PC-3 (cell line): ENCODE data around the gene SLC10A7.

ENCODE experiments used
- EZH2 ChIP-seq: fragments of 300-600 bp; sonication (generic); IDR thresholded peaks from one replicate; pipeline ENCODE4 v1.6.1; 2017; ENCODE audit warnings: antibody characterized with exemption, mild to moderate bottlenecking, low read length; ENCODE audit not compliant: unreplicated experiment
- EZH2phosphoT487 ChIP-seq: fragments of 300-600 bp; sonication (generic); IDR thresholded peaks from 2 replicates; pipeline ENCODE4 v1.6.1; 2018; ENCODE audit warnings: mild to moderate bottlenecking, antibody characterized with exemption, low read length, borderline replicate concordance
- TF ChIP-seq, protein P1 (sequence below): fragments of 300-600 bp; sonication (generic); conservative IDR thresholded peaks from 2 replicates; pipeline ENCODE4 v1.5.1; 2017; ENCODE audit warnings: antibody characterized with exemption, low read depth, mild to moderate bottlenecking, low read length

DNA sequence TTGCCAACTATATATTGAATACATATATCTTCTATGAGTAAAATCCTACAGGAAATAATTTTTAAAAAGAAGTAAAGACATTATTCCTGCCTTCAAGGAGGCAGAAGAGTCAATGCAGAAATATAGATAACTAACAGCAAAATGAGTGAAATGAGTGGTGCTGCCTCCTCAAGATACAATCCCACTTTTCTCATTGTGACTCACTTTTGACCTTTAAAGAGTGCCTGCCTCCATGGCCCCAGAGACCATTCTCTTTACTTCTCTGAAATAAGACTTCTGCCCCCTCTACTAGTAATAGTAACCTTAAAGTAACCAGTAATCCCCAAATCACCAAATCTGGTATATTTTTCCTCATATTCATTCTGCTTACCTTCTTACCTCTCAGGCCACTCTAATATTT is 15.5 kb downstream of the SLC10A7 start:
- TF ChIP-seq EZH2phosphoT487 (no peak), EZH2 (no peak)
- TF ChIP-seq, protein P1, sequence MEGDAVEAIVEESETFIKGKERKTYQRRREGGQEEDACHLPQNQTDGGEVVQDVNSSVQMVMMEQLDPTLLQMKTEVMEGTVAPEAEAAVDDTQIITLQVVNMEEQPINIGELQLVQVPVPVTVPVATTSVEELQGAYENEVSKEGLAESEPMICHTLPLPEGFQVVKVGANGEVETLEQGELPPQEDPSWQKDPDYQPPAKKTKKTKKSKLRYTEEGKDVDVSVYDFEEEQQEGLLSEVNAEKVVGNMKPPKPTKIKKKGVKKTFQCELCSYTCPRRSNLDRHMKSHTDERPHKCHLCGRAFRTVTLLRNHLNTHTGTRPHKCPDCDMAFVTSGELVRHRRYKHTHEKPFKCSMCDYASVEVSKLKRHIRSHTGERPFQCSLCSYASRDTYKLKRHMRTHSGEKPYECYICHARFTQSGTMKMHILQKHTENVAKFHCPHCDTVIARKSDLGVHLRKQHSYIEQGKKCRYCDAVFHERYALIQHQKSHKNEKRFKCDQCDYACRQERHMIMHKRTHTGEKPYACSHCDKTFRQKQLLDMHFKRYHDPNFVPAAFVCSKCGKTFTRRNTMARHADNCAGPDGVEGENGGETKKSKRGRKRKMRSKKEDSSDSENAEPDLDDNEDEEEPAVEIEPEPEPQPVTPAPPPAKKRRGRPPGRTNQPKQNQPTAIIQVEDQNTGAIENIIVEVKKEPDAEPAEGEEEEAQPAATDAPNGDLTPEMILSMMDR, result no peak
